MM.1S (cell line): Measurements from ENCODE around the gene IQSEC1.

ENCODE experiments used
- DNase-seq: peaks from one replicate; pipeline ENCODE4 v3.0.0-alpha.2; 2015
- H2AFZ ChIP-seq: fragments of 300-600 bp; sonication (generic); 2 replicates; pipeline ENCODE4 v1.6.0; 2016; ENCODE audit warnings: antibody characterized with exemption, low read length
- H3F3A ChIP-seq: fragments of 300-600 bp; sonication (generic); 2 replicates; pipeline ENCODE4 v1.6.1; 2016; ENCODE audit warnings: mild to moderate bottlenecking, antibody characterized with exemption, low read length, moderate library complexity, mixed read lengths; ENCODE audit not compliant: insufficient read depth
- H3K27ac ChIP-seq: fragments of 300-600 bp; sonication (generic); 2 replicates; pipeline ENCODE4 v1.5.1; 2016; ENCODE audit warnings: mild to moderate bottlenecking, low read length
- H3K27me3 ChIP-seq: fragments of 300-600 bp; sonication (generic); replicated peaks from 2 replicates; pipeline ENCODE4 v1.6.0; 2016; ENCODE audit warnings: low read length; ENCODE audit not compliant: insufficient read depth
- H3K36me3 ChIP-seq: fragments of 300-600 bp; sonication (generic); replicated peaks from 2 replicates; pipeline ENCODE4 v1.6.1; 2016; ENCODE audit warnings: mild to moderate bottlenecking, low read length, mixed read lengths; ENCODE audit not compliant: insufficient read depth
- H3K4me1 ChIP-seq: fragments of 300-600 bp; sonication (generic); 2 replicates; pipeline ENCODE4 v1.6.1; 2016; ENCODE audit warnings: low read length, mixed read lengths
- H3K4me2 ChIP-seq: fragments of 300-600 bp; sonication (generic); 2 replicates; pipeline ENCODE4 v1.6.0; 2016; ENCODE audit warnings: low read depth, low read length
- H3K4me3 ChIP-seq: fragments of 300-600 bp; sonication (generic); 2 replicates; pipeline ENCODE4 v1.5.1; 2016; ENCODE audit warnings: low read length, mixed read lengths
- H3K79me2 ChIP-seq: fragments of 300-600 bp; sonication (generic); 2 replicates; pipeline ENCODE4 v1.6.1; 2016; ENCODE audit warnings: mixed run types, low read length, mixed read lengths
- H3K9ac ChIP-seq: fragments of 300-600 bp; sonication (generic); 2 replicates; pipeline ENCODE4 v1.6.1; 2016; ENCODE audit warnings: low read length, mixed read lengths
- H3K9me2 ChIP-seq: fragments of 300-600 bp; sonication (generic); replicated peaks from 2 replicates; pipeline ENCODE4 v1.6.1; 2016; ENCODE audit warnings: mild to moderate bottlenecking, low read length, mixed read lengths; ENCODE audit not compliant: insufficient read depth
- H3K9me3 ChIP-seq: fragments of 300-600 bp; sonication (generic); replicated peaks from 2 replicates; pipeline ENCODE4 v1.6.1; 2016; ENCODE audit warnings: mild to moderate bottlenecking, low read length, mixed read lengths; ENCODE audit not compliant: insufficient read depth
- H4K20me1 ChIP-seq: fragments of 300-600 bp; sonication (generic); 2 replicates; pipeline ENCODE4 v1.6.1; 2016; ENCODE audit warnings: mild to moderate bottlenecking, low read length, moderate library complexity, mixed read lengths; ENCODE audit not compliant: insufficient read depth
- CTCF ChIP-seq: fragments of 300-600 bp; sonication (generic); IDR thresholded peaks from 2 replicates; pipeline ENCODE4 v1.5.1; 2016; ENCODE audit warnings: antibody characterized with exemption, low read length, mixed read lengths
- EZH2 ChIP-seq: fragments of 300-600 bp; sonication (generic); optimal IDR thresholded peaks from 2 replicates; pipeline ENCODE3; 2017; ENCODE audit warnings: low read depth, mild to moderate bottlenecking, antibody characterized with exemption, low read length, mixed read lengths
- EZH2phosphoT487 ChIP-seq: fragments of 300-600 bp; sonication (generic); IDR thresholded peaks from 2 replicates; pipeline ENCODE4 v1.6.1; 2018; ENCODE audit warnings: antibody characterized with exemption, low read length

IQSEC1 gene

GRCh38 chr3:13025090-13025489, 48.1 kb downstream of the IQSEC1 start:
- H3K9me2 ChIP-seq: no peaks in the 10 kb centered on the region
- no peaks in the 10 kb centered on the region for H4K20me1 ChIP-seq
- no peak for TF ChIP-seq EZH2
- no peak for TF ChIP-seq CTCF
- TF ChIP-seq EZH2phosphoT487: no peak
- no peak overlapping the region for H3K9ac ChIP-seq
- H3K79me2 ChIP-seq: no peaks in the 10 kb centered on the region
- no peak for DNase-seq
- peaks cover 5% of the 10 kb centered on the region; the same call in 1 of the 2 replicates for H3F3A ChIP-seq
- no peak overlapping the region for H2AFZ ChIP-seq
- no peaks in the 10 kb centered on the region for H3K9me3 ChIP-seq
- no peaks in the 10 kb centered on the region for H3K36me3 ChIP-seq
- no peaks in the 10 kb centered on the region for H3K27me3 ChIP-seq
- no peak overlapping the region for H3K4me3 ChIP-seq
- no peak overlapping the region for H3K27ac ChIP-seq
- no peak overlapping the region for H3K4me2 ChIP-seq
- H3K4me1 ChIP-seq: 0 out of 2 replicates have a peak, but pooled peaks cover 6% of the 10 kb centered on the region

GRCh38 chr3:13024765-13025065, 48.5 kb downstream of the IQSEC1 start:
- Histone ChIP-seq H3K27ac (no peak overlapping the region), H3K4me3 (no peak overlapping the region), H3K27me3 (no peaks in the 10 kb centered on the region), H3K9ac (no peak overlapping the region), H3K9me2 (no peaks in the 10 kb centered on the region), H2AFZ (no peak overlapping the region), H3K9me3 (no peaks in the 10 kb centered on the region), H3K4me1 (peaks cover 10% of the 10 kb centered on the region), H3K4me2 (no peak overlapping the region), H4K20me1 (no peaks in the 10 kb centered on the region), H3F3A (peaks cover 5% of the 10 kb centered on the region; the same call in 1 of the 2 replicates), H3K79me2 (peaks cover 2% of the 10 kb centered on the region; the same call in 1 of the 2 replicates), H3K36me3 (no peaks in the 10 kb centered on the region)
- no peak for DNase-seq
- TF ChIP-seq EZH2 (no peak), CTCF (no peak)

- no peaks in the 10 kb centered on the region for H4K20me1 ChIP-seq
- peaks cover 5% of the 10 kb centered on the region; the same call in 1 of the 2 replicates for H3F3A ChIP-seq
- no peaks in the 10 kb centered on the region for H3K9me2 ChIP-seq
- no peak overlapping the region for H3K4me3 ChIP-seq
- no peak for DNase-seq
- H3K27ac ChIP-seq: no peak overlapping the region
- TF ChIP-seq CTCF: no peak
- no peak for TF ChIP-seq EZH2phosphoT487
- TF ChIP-seq EZH2: no peak
- H3K4me1 ChIP-seq: peaks cover 12% of the 10 kb centered on the region
- no peaks in the 10 kb centered on the region for H3K36me3 ChIP-seq
- H3K9me3 ChIP-seq: no peaks in the 10 kb centered on the region
- no peaks in the 10 kb centered on the region for H3K27me3 ChIP-seq
- H3K4me2 ChIP-seq: no peak overlapping the region
- no peak overlapping the region for H2AFZ ChIP-seq
- peaks cover 7% of the 10 kb centered on the region for H3K79me2 ChIP-seq
- no peak overlapping the region for H3K9ac ChIP-seq
Measured at GRCh38 chr3:13023971-13024764, 49.1 kb downstream of the IQSEC1 start.
